Activated naive CD4-positive, alpha-beta T cell treated with anti-CD3 and anti-CD28 coated beads, Interleukin-2, amount 50 U/mL, for 72 hours (primary cell): ENCODE data around the gene CYP26B1. TPM values are rescaled to one million over a fixed set of nuclear protein-coding genes. Genes with fewer than 3 reads are reported as not detected.

Source experiments
- ATAC-seq, 2 donors: fragments of 150-1000 bp; cut with Tn5 transposase; 2 replicates each; pipeline ENCODE4 v1.10.0; 2021; ENCODE audit warnings: mild to moderate bottlenecking in 2 of 2, moderate library complexity in 2 of 2
- DNase-seq, 2 donors: peaks; one replicate each; pipeline ENCODE4 v3.0.0; 2021 to 2022; ENCODE audit warnings: low spot score in 2 of 2
- H3K27ac Mint-ChIP-seq, 2 donors: one replicate each; pipeline ENCODE4 v1.8.0; 2022; ENCODE audit warnings: mild to moderate bottlenecking in 2 of 2, mixed read lengths in 2 of 2
- H3K36me3 Mint-ChIP-seq, 2 donors: one replicate each; pipeline ENCODE4 v1.8.0; 2022; ENCODE audit warnings: mixed read lengths in 2 of 2
- H3K9me3 Mint-ChIP-seq, 2 donors: one replicate each; pipeline ENCODE4 v1.8.0; 2022; ENCODE audit warnings: mixed read lengths in 2 of 2
- total RNA-seq, 2 donors: library from RNA; stranded (reverse); gene quantifications; one replicate each; pipeline ENCODE4 v1.2.3, GENCODE V29; 2022

CYP26B1 gene
- total RNA-seq, 2 donors from 2014 or later, result 0.06 TPM; not detected in 1

- ATAC-seq, result no peak
- H3K27ac Mint-ChIP-seq, result no peak overlapping the region
- DNase-seq, result no peak
- no peaks in the 10 kb centered on the region for H3K36me3 Mint-ChIP-seq
- H3K9me3 Mint-ChIP-seq, result no peaks in the 10 kb centered on the region
These were observed 9.4 kb downstream of the CYP26B1 start for GRCh38 chr2:72138011-72138881.

GRCh38 chr2:72137498-72138010 is 10.1 kb downstream of the CYP26B1 start:
- peak; percentile 73 to 88 for ATAC-seq
- peak in 1 of 2 donors; percentile 88 for DNase-seq
- no peaks in the 10 kb centered on the region for H3K9me3 Mint-ChIP-seq
- H3K36me3 Mint-ChIP-seq, result no peaks in the 10 kb centered on the region
- H3K27ac Mint-ChIP-seq, result peak overlapping the region in 1 of 2 donors; percentile 11

GRCh38 chr2:72136933-72137497 is 10.6 kb downstream of the CYP26B1 start:
- Mint-ChIP-seq H3K36me3 (no peaks in the 10 kb centered on the region), H3K27ac (peak overlapping the region in 1 of 2 donors; percentile 11), H3K9me3 (no peaks in the 10 kb centered on the region)
- DNase-seq (no peak), ATAC-seq (peak in 1 of 2 donors; percentile 28)

- Mint-ChIP-seq H3K9me3 (no peaks in the 10 kb centered on the region), H3K27ac (no peak overlapping the region), H3K36me3 (no peaks in the 10 kb centered on the region)
- ATAC-seq (no peak), DNase-seq (no peak)
These were observed 11.3 kb downstream of the CYP26B1 start for GRCh38 chr2:72136331-72136730.

GRCh38 chr2:72135921-72136320 is 11.7 kb downstream of the CYP26B1 start:
- no peak for DNase-seq
- H3K9me3 Mint-ChIP-seq, result no peaks in the 10 kb centered on the region
- ATAC-seq, result no peak
- H3K27ac Mint-ChIP-seq, result no peak overlapping the region
- no peaks in the 10 kb centered on the region for H3K36me3 Mint-ChIP-seq

- no peak for ATAC-seq
These were observed 12.5 kb downstream of the CYP26B1 start for GRCh38 chr2:72134997-72135800.

GRCh38 chr2:72134408-72134996 is 13.2 kb downstream of the CYP26B1 start:
- Mint-ChIP-seq H3K27ac (no peak overlapping the region), H3K9me3 (no peaks in the 10 kb centered on the region), H3K36me3 (no peaks in the 10 kb centered on the region)
- no peak for DNase-seq
- no peak for ATAC-seq

More at GRCh38 chr2:72134997-72135800, 12.5 kb downstream of the CYP26B1 start:
- DNase-seq, result no peak
- Mint-ChIP-seq H3K9me3 (no peaks in the 10 kb centered on the region), H3K27ac (no peak overlapping the region), H3K36me3 (no peaks in the 10 kb centered on the region)

GRCh38 chr2:72133721-72134407 is 13.8 kb downstream of the CYP26B1 start:
- no peaks in the 10 kb centered on the region for H3K36me3 Mint-ChIP-seq
- ATAC-seq, result no peak

GRCh38 chr2:72132981-72133720 is 14.5 kb downstream of the CYP26B1 start:
- no peak overlapping the region for H3K27ac Mint-ChIP-seq
- no peak for DNase-seq
- H3K36me3 Mint-ChIP-seq, result no peaks in the 10 kb centered on the region
- no peak for ATAC-seq
- no peaks in the 10 kb centered on the region for H3K9me3 Mint-ChIP-seq

More at GRCh38 chr2:72133721-72134407, 13.8 kb downstream of the CYP26B1 start:
- Mint-ChIP-seq H3K27ac (no peak overlapping the region), H3K9me3 (no peaks in the 10 kb centered on the region)
- no peak for DNase-seq

GRCh38 chr2:72131916-72132841 is 15.5 kb downstream of the CYP26B1 start:
- Mint-ChIP-seq H3K36me3 (no peaks in the 10 kb centered on the region), H3K27ac (no peak overlapping the region), H3K9me3 (no peaks in the 10 kb centered on the region)
- ATAC-seq, result no peak
- DNase-seq, result peak in 1 of 2 donors; percentile 37

GRCh38 chr2:72131371-72131891 is 16.2 kb downstream of the CYP26B1 start:
- Mint-ChIP-seq H3K9me3 (no peaks in the 10 kb centered on the region), H3K27ac (no peak overlapping the region), H3K36me3 (no peaks in the 10 kb centered on the region)
- ATAC-seq (no peak), DNase-seq (peak in 1 of 2 donors; percentile 18)

GRCh38 chr2:72130659-72131360 is 16.9 kb downstream of the CYP26B1 start:
- Mint-ChIP-seq H3K27ac (no peak overlapping the region), H3K9me3 (no peaks in the 10 kb centered on the region), H3K36me3 (no peaks in the 10 kb centered on the region)
- no peak for DNase-seq
- no peak for ATAC-seq

GRCh38 chr2:72129681-72130340 is 17.9 kb downstream of the CYP26B1 start:
- Mint-ChIP-seq H3K27ac (no peak overlapping the region), H3K9me3 (no peaks in the 10 kb centered on the region), H3K36me3 (no peaks in the 10 kb centered on the region)
- no peak for ATAC-seq
- DNase-seq, result no peak
